Measurements from ENCODE around the gene TFAP2A. TPM values are rescaled to one million over a fixed set of nuclear protein-coding genes. Genes with fewer than 3 reads are reported as not detected.

Gene TFAP2A
- total and polyA plus RNA-seq, 12 donors, result 0.18 to 0.84 (median 0.49) TPM; not detected in 2

DNA sequence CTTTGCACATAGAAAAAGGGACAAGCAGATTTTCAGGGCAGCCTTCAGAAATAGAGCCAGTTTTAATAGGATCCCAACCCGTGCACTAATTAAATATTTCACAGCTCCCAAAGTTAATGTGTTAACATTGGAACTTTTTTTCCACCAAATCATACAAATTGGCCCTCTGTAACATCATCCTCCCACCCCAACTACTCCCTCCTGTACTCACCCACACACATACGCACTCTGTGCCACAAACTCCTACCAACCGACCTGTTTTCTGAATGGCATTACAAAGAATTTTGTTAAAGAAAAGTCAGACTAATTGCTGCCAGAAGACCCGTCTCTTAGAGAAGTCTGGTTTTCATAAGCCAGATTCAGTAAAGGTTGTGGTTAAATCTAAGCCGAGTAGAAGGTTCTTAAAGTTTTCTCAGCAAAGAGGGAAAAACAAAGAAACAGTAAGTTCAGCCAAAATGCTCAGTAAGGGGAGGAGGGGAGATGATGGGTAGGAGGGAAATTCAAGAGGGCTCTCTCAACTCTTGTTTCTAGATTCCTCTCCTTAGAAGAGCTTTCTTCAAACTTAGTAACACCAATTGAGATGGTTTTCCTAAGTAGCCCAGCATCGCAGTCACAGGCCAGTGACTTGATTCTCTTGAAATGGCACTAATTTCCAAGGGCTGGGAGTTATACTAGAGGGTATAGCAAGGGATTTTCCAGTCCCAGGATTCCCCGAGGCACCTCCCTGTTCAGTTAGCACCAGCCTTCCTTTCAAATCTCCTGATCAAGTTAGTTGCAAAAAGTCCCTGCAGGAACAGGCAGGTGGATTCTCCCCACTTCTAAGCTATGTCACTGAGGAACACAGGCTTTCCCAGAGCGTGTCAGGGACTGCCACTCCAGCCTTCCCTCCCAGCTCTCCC is 27.9 kb downstream of the TFAP2A start:
- intact Hi-C loops (cut with DNase I), result no loop called here
- Histone ChIP-seq H3K27me3 (peaks cover 98% of the 10 kb centered on the region), H3K4me1 (replicated peaks in 1 of 2) (peaks cover 6 to 10% of the 10 kb centered on the region in 2 donors), H3K4me3 (no peak overlapping the region), H3K36me3 (replicated peaks in 1 of 2) (no peaks in the 10 kb centered on the region), H3K27ac (no peak overlapping the region), H3K9me3 (replicated peaks in 1 of 3) (no peaks in the 10 kb centered on the region)
- TF ChIP-seq, protein P1, sequence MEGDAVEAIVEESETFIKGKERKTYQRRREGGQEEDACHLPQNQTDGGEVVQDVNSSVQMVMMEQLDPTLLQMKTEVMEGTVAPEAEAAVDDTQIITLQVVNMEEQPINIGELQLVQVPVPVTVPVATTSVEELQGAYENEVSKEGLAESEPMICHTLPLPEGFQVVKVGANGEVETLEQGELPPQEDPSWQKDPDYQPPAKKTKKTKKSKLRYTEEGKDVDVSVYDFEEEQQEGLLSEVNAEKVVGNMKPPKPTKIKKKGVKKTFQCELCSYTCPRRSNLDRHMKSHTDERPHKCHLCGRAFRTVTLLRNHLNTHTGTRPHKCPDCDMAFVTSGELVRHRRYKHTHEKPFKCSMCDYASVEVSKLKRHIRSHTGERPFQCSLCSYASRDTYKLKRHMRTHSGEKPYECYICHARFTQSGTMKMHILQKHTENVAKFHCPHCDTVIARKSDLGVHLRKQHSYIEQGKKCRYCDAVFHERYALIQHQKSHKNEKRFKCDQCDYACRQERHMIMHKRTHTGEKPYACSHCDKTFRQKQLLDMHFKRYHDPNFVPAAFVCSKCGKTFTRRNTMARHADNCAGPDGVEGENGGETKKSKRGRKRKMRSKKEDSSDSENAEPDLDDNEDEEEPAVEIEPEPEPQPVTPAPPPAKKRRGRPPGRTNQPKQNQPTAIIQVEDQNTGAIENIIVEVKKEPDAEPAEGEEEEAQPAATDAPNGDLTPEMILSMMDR (IDR thresholded peaks at IDR 0.05), result no peak
- 6 to 13% (median 10%) methylated on average over 8 of the region's 8 CpGs for WGBS, 4 donors
- DNase-seq, result no peak

DNA sequence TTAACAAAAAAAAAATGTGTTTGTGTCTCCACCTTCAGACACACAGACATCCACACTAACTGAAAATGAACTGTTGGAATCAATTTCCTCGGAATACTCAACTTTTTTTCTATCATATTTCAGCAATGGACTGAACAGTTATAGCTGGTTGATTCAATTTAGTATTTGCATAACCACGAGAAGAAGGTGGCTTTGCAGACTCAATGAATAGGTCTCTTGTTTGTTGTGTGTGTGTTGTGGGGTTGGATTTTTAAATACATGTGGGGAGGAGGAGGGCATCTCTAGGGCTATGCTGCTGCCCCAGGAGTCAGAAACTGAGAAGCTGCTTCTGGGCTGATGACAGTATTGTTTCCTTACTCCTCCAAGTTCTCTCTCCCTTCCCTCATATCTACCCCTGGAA is 28.7 kb downstream of the TFAP2A start:
- H3K27ac ChIP-seq, result no peak overlapping the region
- 5 to 21% (median 9%) methylated on average over 2 of the region's 2 CpGs for WGBS, 4 donors
- peaks cover 98% of the 10 kb centered on the region for H3K27me3 ChIP-seq
- H3K36me3 ChIP-seq (replicated peaks in 1 of 2), result no peaks in the 10 kb centered on the region
- no peaks in the 10 kb centered on the region for H3K9me3 ChIP-seq (replicated peaks in 1 of 3)
- peaks cover 6 to 10% of the 10 kb centered on the region in 2 donors for H3K4me1 ChIP-seq (replicated peaks in 1 of 2)
- H3K4me3 ChIP-seq, result no peak overlapping the region
- no peak for DNase-seq
- intact Hi-C loops (cut with DNase I), result no loop called here
- TF ChIP-seq POLR2A (IDR thresholded peaks at IDR 0.05), result no peak
- TF ChIP-seq, protein P1 (IDR thresholded peaks at IDR 0.05), result no peak

DNA sequence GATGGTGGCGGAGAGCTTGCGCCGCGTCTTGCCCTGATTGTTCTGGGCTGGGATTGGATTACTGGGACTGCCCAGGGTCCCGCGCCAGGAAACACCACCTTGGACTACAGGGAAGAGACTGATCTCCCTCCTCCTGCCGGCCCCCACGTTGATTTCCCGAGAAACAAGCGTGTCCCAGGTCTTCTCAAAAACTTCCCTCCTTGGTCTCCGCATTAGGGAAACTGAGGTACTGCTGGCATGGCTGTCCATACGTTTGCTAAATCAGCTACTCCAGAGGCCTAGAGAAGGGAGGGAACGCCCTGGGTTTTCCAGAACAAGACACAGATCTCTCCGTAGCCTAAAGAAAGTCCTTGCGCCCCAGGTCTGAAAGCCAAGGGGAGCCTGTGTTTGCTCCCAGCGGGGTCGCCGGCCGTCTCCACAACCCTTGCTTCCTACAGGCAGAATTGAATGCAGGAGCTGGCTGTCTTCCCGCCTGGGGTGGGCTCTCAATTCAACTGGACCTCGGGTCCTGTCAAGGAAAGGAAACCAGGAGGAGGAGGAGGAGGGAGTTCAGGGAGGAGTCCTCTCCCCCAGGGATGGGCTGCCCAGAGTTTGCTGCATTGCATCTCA is 29.2 kb downstream of the TFAP2A start:
- Histone ChIP-seq H3K27me3 (peaks cover 98% of the 10 kb centered on the region), H3K4me1 (replicated peaks in 1 of 2) (peaks cover 6 to 10% of the 10 kb centered on the region in 2 donors), H3K36me3 (replicated peaks in 1 of 2) (no peaks in the 10 kb centered on the region), H3K4me3 (no peak overlapping the region), H3K27ac (no peak overlapping the region), H3K9me3 (replicated peaks in 1 of 3) (no peaks in the 10 kb centered on the region)
- no peak for TF ChIP-seq POLR2A (IDR thresholded peaks at IDR 0.05)
- TF ChIP-seq, protein P1 (IDR thresholded peaks at IDR 0.05), result no peak
- DNase-seq, result no peak
- intact Hi-C loops (cut with DNase I), result no loop called here
- WGBS, 4 donors, result 8 to 20% (median 13%) methylated on average over 16 to 21 of the region's 21 CpGs

DNA sequence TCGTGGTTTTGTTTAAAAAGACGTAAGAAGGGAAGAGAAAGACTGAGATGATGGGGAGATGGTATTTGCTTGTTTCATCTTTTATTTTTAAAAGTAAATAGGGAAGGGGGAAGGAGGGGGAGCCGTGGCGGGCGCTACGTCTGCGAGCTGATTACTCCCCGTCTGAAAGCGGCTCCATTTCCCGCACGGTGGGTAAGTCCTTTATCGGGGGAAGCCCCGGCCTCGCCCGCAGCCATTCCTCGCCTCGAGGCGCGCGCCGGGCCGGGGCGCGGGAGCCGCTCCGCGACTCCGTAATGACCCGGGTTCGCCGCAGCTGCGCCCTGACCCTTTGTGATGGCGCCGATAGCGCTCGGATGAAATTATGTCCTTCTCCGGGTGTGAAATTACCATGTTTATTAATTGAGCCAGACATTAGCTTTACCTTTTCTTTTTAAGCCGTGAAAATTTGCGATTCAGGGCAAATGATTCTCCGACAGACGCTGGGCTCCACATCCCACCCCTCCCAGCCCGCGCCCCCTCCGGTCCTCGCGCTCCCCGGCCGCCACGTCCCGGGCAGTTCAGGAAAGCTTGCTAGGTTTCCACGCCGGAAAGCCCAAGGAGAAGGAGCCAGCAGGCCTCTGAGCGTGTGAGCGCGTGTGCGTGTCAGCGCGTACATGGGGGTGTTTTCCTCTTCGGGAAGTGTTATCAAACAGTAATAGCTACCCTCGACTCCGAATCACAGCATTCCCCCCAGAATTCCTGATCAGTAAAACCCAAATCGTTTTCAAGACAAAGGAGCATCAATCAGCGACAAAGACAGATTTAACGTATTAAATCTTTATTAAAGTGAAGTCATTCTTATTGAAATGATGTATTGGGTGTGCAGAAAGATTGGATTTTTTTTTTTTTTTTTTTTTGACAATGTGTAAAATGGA is 30.0 kb downstream of the TFAP2A start:
- intact Hi-C loops (cut with DNase I), result no loop called here
- H3K4me1 ChIP-seq (replicated peaks in 1 of 2), result peaks cover 6 to 10% of the 10 kb centered on the region in 2 donors
- no peaks in the 10 kb centered on the region for H3K36me3 ChIP-seq (replicated peaks in 1 of 2)
- H3K4me3 ChIP-seq, result no peak overlapping the region
- DNase-seq, result no peak
- no peak for TF ChIP-seq POLR2A (IDR thresholded peaks at IDR 0.05)
- TF ChIP-seq, protein P1 (IDR thresholded peaks at IDR 0.05), result no peak
- H3K9me3 ChIP-seq (replicated peaks in 1 of 3), result no peaks in the 10 kb centered on the region
- H3K27me3 ChIP-seq, result peaks cover 97% of the 10 kb centered on the region
- no peak overlapping the region for H3K27ac ChIP-seq
- WGBS, 4 donors, result 7 to 11% (median 8%) methylated on average over 62 to 64 of the region's 64 CpGs

All from adrenal gland (tissue), 12 donors.